Measurements from ENCODE around the gene PPP1R16B.

DNA sequence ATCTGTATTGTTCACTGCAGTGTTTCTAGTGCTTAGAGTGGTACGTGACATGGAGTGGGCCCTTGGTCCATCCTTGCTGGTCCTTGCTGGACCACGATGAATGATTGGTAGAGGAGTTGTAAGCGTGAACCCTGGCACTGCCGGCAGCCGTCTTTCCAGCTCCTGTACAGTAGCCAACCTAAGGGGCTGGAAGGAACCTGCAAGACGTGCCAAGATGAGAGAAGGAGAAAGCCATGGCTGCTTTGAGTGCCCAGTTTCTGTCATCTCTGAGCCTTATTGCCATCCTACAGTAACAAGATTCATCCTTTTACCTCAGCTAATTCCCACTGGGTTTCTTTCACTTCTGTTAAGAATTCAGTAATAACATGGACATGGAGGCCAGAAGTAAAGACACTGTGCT lies 162.6 kb downstream of the PPP1R16B start:
- TF ChIP-seq EZH2 (IDR thresholded peaks at IDR 0.05) (no peak), POLR2AphosphoS5 (IDR thresholded peaks at IDR 0.05; ENCODE audit: borderline replicate concordance, low read depth, low read length) (no peak)

Data from SK-N-MC (cell line).